ENCODE results near the gene FAM181A. TPM values are rescaled to one million over a fixed set of nuclear protein-coding genes. Genes with fewer than 3 reads are reported as not detected.

The FAM181A gene
- total and polyA plus RNA-seq, 2 donors: 0.11 TPM; not detected in 1

GRCh38 chr14:93936245-93936644 is 9.1 kb downstream of the FAM181A start:
- no peaks in the 10 kb centered on the region for H3K36me3 ChIP-seq (ENCODE audit: control insufficient read depth in 2 of 2, insufficient read depth in 2 of 2, low read length in 1 of 2)
- no peak for DNase-seq (ENCODE audit: low read depth in 6 of 9, low spot score in 9 of 9)
- 50% methylated on average over 5 of the region's 5 CpGs for WGBS

GRCh38 chr14:93936926-93937325 is 9.8 kb downstream of the FAM181A start:
- Histone ChIP-seq H3K27me3 (ENCODE audit: control insufficient read depth in 2 of 2, insufficient read depth in 1 of 2, low read length in 1 of 2) (peaks cover 5 to 40% of the 10 kb centered on the region in 2 donors), H3K9me3 (ENCODE audit: control insufficient read depth in 2 of 2, insufficient read depth in 1 of 2, low read length in 1 of 2) (no peaks in the 10 kb centered on the region), H3K36me3 (ENCODE audit: control insufficient read depth in 2 of 2, insufficient read depth in 2 of 2, low read length in 1 of 2) (no peaks in the 10 kb centered on the region), H3K4me1 (ENCODE audit: control insufficient read depth in 2 of 2, insufficient read depth in 2 of 2, low read length in 2 of 2) (no peaks in the 10 kb centered on the region), H3K27ac (ENCODE audit: low read depth in 1 of 2, low read length in 1 of 2) (no peak overlapping the region), H3K4me3 (ENCODE audit: low read length in 2 of 2) (no peak overlapping the region)
- WGBS: 97% methylated on average over 6 of the region's 6 CpGs
- no peak for DNase-seq (ENCODE audit: low read depth in 6 of 9, low spot score in 9 of 9)

More at GRCh38 chr14:93936245-93936644, 9.1 kb downstream of the FAM181A start:
- H3K4me1 ChIP-seq (ENCODE audit: control insufficient read depth in 2 of 2, insufficient read depth in 2 of 2, low read length in 2 of 2): no peaks in the 10 kb centered on the region
- no peak overlapping the region for H3K27ac ChIP-seq (ENCODE audit: low read depth in 1 of 2, low read length in 1 of 2)
- no peak overlapping the region for H3K4me3 ChIP-seq (ENCODE audit: low read length in 2 of 2)
- no peaks in the 10 kb centered on the region for H3K9me3 ChIP-seq (ENCODE audit: control insufficient read depth in 2 of 2, insufficient read depth in 1 of 2, low read length in 1 of 2)
- peaks cover 5 to 37% of the 10 kb centered on the region in 2 donors for H3K27me3 ChIP-seq (ENCODE audit: control insufficient read depth in 2 of 2, insufficient read depth in 1 of 2, low read length in 1 of 2)

- no peaks in the 10 kb centered on the region for H3K36me3 ChIP-seq (ENCODE audit: control insufficient read depth in 2 of 2, insufficient read depth in 2 of 2, low read length in 1 of 2)
- 94% methylated on average over 13 of the region's 13 CpGs for WGBS
- no peaks in the 10 kb centered on the region for H3K4me1 ChIP-seq (ENCODE audit: control insufficient read depth in 2 of 2, insufficient read depth in 2 of 2, low read length in 2 of 2)
- no peak for DNase-seq (ENCODE audit: low read depth in 6 of 9, low spot score in 9 of 9)
- no peak overlapping the region for H3K27ac ChIP-seq (ENCODE audit: low read depth in 1 of 2, low read length in 1 of 2)
- H3K9me3 ChIP-seq (ENCODE audit: control insufficient read depth in 2 of 2, insufficient read depth in 1 of 2, low read length in 1 of 2): no peaks in the 10 kb centered on the region
- no peak overlapping the region for H3K4me3 ChIP-seq (ENCODE audit: low read length in 2 of 2)
- peaks cover 5 to 40% of the 10 kb centered on the region in 2 donors for H3K27me3 ChIP-seq (ENCODE audit: control insufficient read depth in 2 of 2, insufficient read depth in 1 of 2, low read length in 1 of 2)
These were observed 10.4 kb downstream of the FAM181A start for GRCh38 chr14:93937519-93937918.

- Histone ChIP-seq H3K27ac (ENCODE audit: low read depth in 1 of 2, low read length in 1 of 2) (no peak overlapping the region), H3K9me3 (ENCODE audit: control insufficient read depth in 2 of 2, insufficient read depth in 1 of 2, low read length in 1 of 2) (no peaks in the 10 kb centered on the region), H3K4me1 (ENCODE audit: control insufficient read depth in 2 of 2, insufficient read depth in 2 of 2, low read length in 2 of 2) (no peaks in the 10 kb centered on the region), H3K36me3 (ENCODE audit: control insufficient read depth in 2 of 2, insufficient read depth in 2 of 2, low read length in 1 of 2) (no peaks in the 10 kb centered on the region), H3K4me3 (ENCODE audit: low read length in 2 of 2) (no peak overlapping the region), H3K27me3 (ENCODE audit: control insufficient read depth in 2 of 2, insufficient read depth in 1 of 2, low read length in 1 of 2) (peaks cover 5 to 40% of the 10 kb centered on the region in 2 donors)
- no peak for DNase-seq (ENCODE audit: low read depth in 6 of 9, low spot score in 9 of 9)
- WGBS: 40% methylated on average over 46 of the region's 46 CpGs
These were observed 11.7 kb downstream of the FAM181A start for GRCh38 chr14:93938751-93939303.

- Histone ChIP-seq H3K36me3 (ENCODE audit: control insufficient read depth in 2 of 2, insufficient read depth in 2 of 2, low read length in 1 of 2) (no peaks in the 10 kb centered on the region), H3K27ac (ENCODE audit: low read depth in 1 of 2, low read length in 1 of 2) (no peak overlapping the region), H3K9me3 (ENCODE audit: control insufficient read depth in 2 of 2, insufficient read depth in 1 of 2, low read length in 1 of 2) (no peaks in the 10 kb centered on the region), H3K4me3 (ENCODE audit: low read length in 2 of 2) (peak overlapping the region in 1 of 2 donors; percentile 23), H3K4me1 (ENCODE audit: control insufficient read depth in 2 of 2, insufficient read depth in 2 of 2, low read length in 2 of 2) (no peaks in the 10 kb centered on the region), H3K27me3 (ENCODE audit: control insufficient read depth in 2 of 2, insufficient read depth in 1 of 2, low read length in 1 of 2) (peaks cover 5 to 40% of the 10 kb centered on the region in 2 donors)
- 8% methylated on average over 84 of the region's 84 CpGs for WGBS
- DNase-seq (ENCODE audit: low read depth in 6 of 9, low spot score in 9 of 9): peak in 8 of 9 donors; percentile 24 to 69 (median 46)
These were observed 12.4 kb downstream of the FAM181A start for GRCh38 chr14:93939304-93940229.

- Histone ChIP-seq H3K4me1 (ENCODE audit: control insufficient read depth in 2 of 2, insufficient read depth in 2 of 2, low read length in 2 of 2) (no peaks in the 10 kb centered on the region), H3K36me3 (ENCODE audit: control insufficient read depth in 2 of 2, insufficient read depth in 2 of 2, low read length in 1 of 2) (no peaks in the 10 kb centered on the region), H3K27ac (ENCODE audit: low read depth in 1 of 2, low read length in 1 of 2) (no peak overlapping the region), H3K27me3 (ENCODE audit: control insufficient read depth in 2 of 2, insufficient read depth in 1 of 2, low read length in 1 of 2) (peaks cover 5 to 40% of the 10 kb centered on the region in 2 donors), H3K9me3 (ENCODE audit: control insufficient read depth in 2 of 2, insufficient read depth in 1 of 2, low read length in 1 of 2) (no peaks in the 10 kb centered on the region), H3K4me3 (ENCODE audit: low read length in 2 of 2) (no peak overlapping the region)
- no peak for DNase-seq (ENCODE audit: low read depth in 6 of 9, low spot score in 9 of 9)
- WGBS: 92% methylated on average over 6 of the region's 6 CpGs
These were observed 13.3 kb downstream of the FAM181A start for GRCh38 chr14:93940437-93940836.

GRCh38 chr14:93941293-93941910 is 14.3 kb downstream of the FAM181A start:
- 89% methylated on average over 16 of the region's 16 CpGs for WGBS
- H3K9me3 ChIP-seq (ENCODE audit: control insufficient read depth in 2 of 2, insufficient read depth in 1 of 2, low read length in 1 of 2): no peaks in the 10 kb centered on the region
- H3K4me3 ChIP-seq (ENCODE audit: low read length in 2 of 2): no peak overlapping the region
- peak overlapping the region in 1 of 2 donors; percentile 18 for H3K27ac ChIP-seq (ENCODE audit: low read depth in 1 of 2, low read length in 1 of 2)
- H3K4me1 ChIP-seq (ENCODE audit: control insufficient read depth in 2 of 2, insufficient read depth in 2 of 2, low read length in 2 of 2): no peaks in the 10 kb centered on the region
- no peaks in the 10 kb centered on the region for H3K36me3 ChIP-seq (ENCODE audit: control insufficient read depth in 2 of 2, insufficient read depth in 2 of 2, low read length in 1 of 2)
- H3K27me3 ChIP-seq (ENCODE audit: control insufficient read depth in 2 of 2, insufficient read depth in 1 of 2, low read length in 1 of 2): peaks cover 5 to 41% of the 10 kb centered on the region in 2 donors
- no peak for DNase-seq (ENCODE audit: low read depth in 6 of 9, low spot score in 9 of 9)

GRCh38 chr14:93943052-93943451 is 15.9 kb downstream of the FAM181A start:
- H3K36me3 ChIP-seq (ENCODE audit: control insufficient read depth in 2 of 2, insufficient read depth in 2 of 2, low read length in 1 of 2): no peaks in the 10 kb centered on the region
- 97% methylated on average over 10 of the region's 10 CpGs for WGBS

GRCh38 chr14:93943930-93944329 is 16.8 kb downstream of the FAM181A start:
- WGBS: 95% methylated on average over 9 of the region's 9 CpGs
- Histone ChIP-seq H3K4me1 (ENCODE audit: control insufficient read depth in 2 of 2, insufficient read depth in 2 of 2, low read length in 2 of 2) (no peaks in the 10 kb centered on the region), H3K9me3 (ENCODE audit: control insufficient read depth in 2 of 2, insufficient read depth in 1 of 2, low read length in 1 of 2) (no peaks in the 10 kb centered on the region), H3K4me3 (ENCODE audit: low read length in 2 of 2) (no peak overlapping the region), H3K27ac (ENCODE audit: low read depth in 1 of 2, low read length in 1 of 2) (no peak overlapping the region), H3K27me3 (ENCODE audit: control insufficient read depth in 2 of 2, insufficient read depth in 1 of 2, low read length in 1 of 2) (peaks cover 2 to 19% of the 10 kb centered on the region in 2 donors), H3K36me3 (ENCODE audit: control insufficient read depth in 2 of 2, insufficient read depth in 2 of 2, low read length in 1 of 2) (no peaks in the 10 kb centered on the region)
- no peak for DNase-seq (ENCODE audit: low read depth in 6 of 9, low spot score in 9 of 9)

More at GRCh38 chr14:93943052-93943451, 15.9 kb downstream of the FAM181A start:
- Histone ChIP-seq H3K27ac (ENCODE audit: low read depth in 1 of 2, low read length in 1 of 2) (no peak overlapping the region), H3K4me3 (ENCODE audit: low read length in 2 of 2) (no peak overlapping the region), H3K27me3 (ENCODE audit: control insufficient read depth in 2 of 2, insufficient read depth in 1 of 2, low read length in 1 of 2) (peaks cover 5 to 28% of the 10 kb centered on the region in 2 donors), H3K9me3 (ENCODE audit: control insufficient read depth in 2 of 2, insufficient read depth in 1 of 2, low read length in 1 of 2) (no peaks in the 10 kb centered on the region), H3K4me1 (ENCODE audit: control insufficient read depth in 2 of 2, insufficient read depth in 2 of 2, low read length in 2 of 2) (no peaks in the 10 kb centered on the region)
- no peak for DNase-seq (ENCODE audit: low read depth in 6 of 9, low spot score in 9 of 9)
